Central memory CD8-positive, alpha-beta T cell (primary cell): ENCODE data around the gene GIMAP4.

Experiments
- ATAC-seq: fragments of 150-1000 bp; cut with Tn5 transposase; replicated peaks from 2 replicates; pipeline ENCODE4 v1.10.0; 2022; ENCODE audit warnings: mild to moderate bottlenecking, moderate FRiP score, moderate number of reproducible peaks; ENCODE audit not compliant: poor library complexity, severe bottlenecking; ENCODE audit errors: extremely low read depth
- DNase-seq, 2 donors: peaks; one replicate each; pipeline ENCODE4 v3.0.0; 2021; ENCODE audit warnings: low spot score in 2 of 2
- H3K27ac Mint-ChIP-seq: one replicate; pipeline ENCODE4 v1.8.0; 2022; ENCODE audit warnings: low read depth, mild to moderate bottlenecking, moderate library complexity, mixed read lengths
- H3K27me3 Mint-ChIP-seq: one replicate; pipeline ENCODE4 v1.8.0; 2022; ENCODE audit warnings: mixed read lengths
- H3K36me3 Mint-ChIP-seq: one replicate; pipeline ENCODE4 v1.8.0; 2022; ENCODE audit warnings: mild to moderate bottlenecking, moderate library complexity, mixed read lengths; ENCODE audit not compliant: insufficient read depth
- H3K4me1 Mint-ChIP-seq: one replicate; pipeline ENCODE4 v1.8.0; 2022; ENCODE audit warnings: mixed read lengths
- H3K4me3 Mint-ChIP-seq: one replicate; pipeline ENCODE4 v1.8.0; 2022; ENCODE audit warnings: mild to moderate bottlenecking, moderate library complexity, mixed read lengths
- H3K9me3 Mint-ChIP-seq: one replicate; pipeline ENCODE4 v1.8.0; 2022; ENCODE audit warnings: mixed read lengths

Gene GIMAP4

DNA sequence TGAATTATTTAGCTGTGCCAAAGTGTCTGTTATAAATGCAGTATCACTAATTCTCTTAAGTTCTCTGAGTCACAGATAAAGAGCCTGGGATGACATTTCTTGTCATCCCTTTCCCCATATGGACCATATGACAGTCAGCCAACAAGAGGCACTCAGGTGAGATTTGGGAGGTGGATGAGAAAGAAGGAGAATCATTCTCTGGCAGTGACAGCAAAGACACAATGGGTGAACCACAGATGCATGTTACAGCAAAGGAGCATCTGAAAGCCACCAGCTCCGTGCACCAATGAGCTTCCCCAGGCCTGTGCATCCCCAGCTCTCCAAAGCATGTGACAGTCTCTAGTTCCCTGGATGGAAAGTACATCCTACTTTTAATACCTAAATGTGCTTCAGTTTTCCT lies 54.2 kb downstream of the GIMAP4 start:
- H3K9me3 Mint-ChIP-seq, result no peaks in the 10 kb centered on the region
- H3K4me3 Mint-ChIP-seq, result no peak overlapping the region
- peaks cover 38% of the 10 kb centered on the region for H3K4me1 Mint-ChIP-seq
- DNase-seq (no peak), ATAC-seq (no peak)
- H3K36me3 Mint-ChIP-seq, result peaks cover 11% of the 10 kb centered on the region
- H3K27me3 Mint-ChIP-seq, result no peaks in the 10 kb centered on the region
- no peak overlapping the region for H3K27ac Mint-ChIP-seq
